ENCODE results near the gene GDI2. TPM values are rescaled to one million over a fixed set of nuclear protein-coding genes. Genes with fewer than 3 reads are reported as not detected.
"Not testable (repeated sequence)": the region's sequence is repeated elsewhere in the genome, so short reads cannot be mapped to it uniquely, and the experiment has no call there.

The GDI2 gene
- total RNA-seq, 1 donor from 2014 or later = 101 TPM

DNA sequence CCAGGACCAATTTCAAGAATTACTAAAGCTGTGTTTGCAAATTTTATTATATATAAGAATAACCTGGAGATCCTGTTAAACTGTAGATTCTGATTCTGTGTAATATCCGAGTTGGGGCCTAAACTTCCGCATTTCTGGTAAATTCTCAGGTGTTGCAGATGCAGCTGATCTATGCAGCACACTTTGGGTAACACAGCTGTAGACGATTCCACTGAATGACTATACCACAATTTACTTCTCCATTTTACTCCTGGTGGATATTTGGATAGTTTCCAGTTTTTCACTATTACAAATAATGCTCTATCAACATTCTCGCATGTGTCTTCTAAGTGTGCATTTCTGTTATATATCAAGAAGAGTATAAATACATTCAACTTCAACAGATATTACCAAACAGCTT lies 7.5 kb downstream of the GDI2 start:
- intact Hi-C loops (cut with DNase I) = no loop called here
- no peak for DNase-seq
- ATAC-seq (ENCODE audit: poor library complexity) = no peak

DNA sequence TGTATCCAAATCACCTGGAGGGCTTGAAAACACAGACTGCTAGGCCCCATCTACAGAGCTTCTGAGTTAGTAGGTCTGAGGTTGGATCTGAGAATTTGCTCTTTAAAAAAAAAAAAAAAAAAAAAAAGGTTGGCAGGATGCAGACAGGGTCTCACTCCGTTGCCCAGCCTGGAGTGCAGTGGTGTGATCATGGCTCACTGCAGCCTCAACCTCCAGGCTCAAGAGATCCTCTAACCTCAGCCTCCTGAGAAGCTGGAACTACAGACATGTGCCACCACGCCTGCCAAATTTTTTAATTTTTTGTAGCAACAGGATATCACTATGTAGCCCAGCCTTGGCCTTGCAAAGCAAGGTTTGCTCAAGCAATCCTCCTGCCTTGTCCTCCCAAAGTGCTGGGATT lies 8.0 kb downstream of the GDI2 start:
- intact Hi-C loops (cut with DNase I) = no loop called here
- DNase-seq (no peak), ATAC-seq (ENCODE audit: poor library complexity) (no peak)

DNA sequence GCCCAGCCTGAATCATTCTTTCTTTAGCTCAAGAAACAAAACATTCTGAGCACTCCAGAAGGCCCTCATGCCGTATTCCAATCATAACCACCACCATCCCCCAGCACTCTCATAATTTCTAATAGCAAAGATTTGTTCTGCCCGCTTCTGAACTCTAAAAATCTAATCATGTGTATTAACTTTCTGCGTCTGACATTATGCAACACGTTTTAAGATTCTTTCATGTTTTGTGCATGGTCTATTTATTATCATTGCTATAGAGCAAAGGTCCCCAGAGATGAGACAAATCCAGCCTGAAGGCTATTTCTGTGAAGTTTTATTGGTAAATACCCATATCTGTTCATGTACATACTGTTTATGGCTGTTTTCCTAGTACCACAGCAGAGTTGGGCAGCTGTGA lies 8.8 kb downstream of the GDI2 start:
- DNase-seq (no peak), ATAC-seq (ENCODE audit: poor library complexity) (no peak)
- intact Hi-C loops (cut with DNase I) = no loop called here

DNA sequence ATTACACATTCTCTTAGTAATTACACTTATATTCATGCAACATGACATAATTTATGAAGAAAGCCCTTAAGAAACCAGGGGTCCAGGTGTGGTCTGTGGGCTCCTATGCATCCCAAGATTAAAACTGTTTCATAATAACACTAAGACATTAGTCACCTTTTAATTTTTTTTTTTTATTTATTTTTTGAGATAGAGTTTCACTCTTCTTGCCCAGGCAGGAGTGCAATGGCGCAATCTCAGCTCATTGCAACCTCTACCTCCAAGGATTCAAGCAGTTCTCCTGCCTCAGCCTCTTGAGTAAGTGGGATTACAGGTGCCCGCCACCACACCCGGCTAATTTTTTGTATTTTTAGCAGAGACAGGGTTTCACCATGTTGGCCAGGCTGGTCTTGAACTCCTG lies 12.5 kb downstream of the GDI2 start:
- DNase-seq = no peak
- ATAC-seq (ENCODE audit: poor library complexity) = no peak
- intact Hi-C loops (cut with DNase I) = no loop called here

DNA sequence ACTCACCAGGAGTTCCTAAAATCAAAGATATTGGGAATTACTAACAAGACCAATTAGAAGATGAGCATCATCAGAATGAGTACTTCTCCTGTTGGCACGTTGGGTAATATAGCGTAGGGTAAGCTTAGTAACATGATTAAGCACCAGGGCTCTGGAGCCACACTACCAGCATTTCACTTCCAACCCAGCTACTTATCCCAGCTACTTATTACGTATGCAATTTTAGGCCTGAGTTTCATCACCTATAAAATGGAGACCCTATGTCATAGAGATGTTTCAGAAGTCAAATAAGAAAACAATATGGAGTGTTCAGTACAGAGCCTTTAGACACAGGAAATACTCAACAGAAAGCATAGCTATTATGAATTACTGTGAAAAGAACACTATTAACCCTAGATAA lies 19.0 kb downstream of the GDI2 start:
- intact Hi-C loops (cut with DNase I) = no loop called here
- no peak for ATAC-seq (ENCODE audit: poor library complexity)
- no peak for DNase-seq

DNA sequence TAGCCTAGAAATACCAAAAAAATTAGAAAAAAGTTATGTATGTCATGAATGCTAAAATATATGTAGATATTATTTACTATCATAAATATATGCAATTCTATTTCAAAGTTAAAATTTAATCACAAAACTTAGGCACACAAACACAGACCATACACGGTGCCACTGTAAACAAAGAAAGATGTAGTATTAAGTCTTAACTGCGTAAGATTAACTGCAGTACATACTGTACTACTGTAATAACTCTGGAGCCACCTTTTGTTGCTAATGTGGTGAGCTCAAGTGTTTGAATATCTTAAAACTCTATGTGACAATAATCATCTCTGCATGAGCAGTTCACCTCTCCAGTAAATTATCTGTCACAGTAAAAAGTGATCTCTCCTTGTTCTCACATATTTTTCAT lies 23.6 kb downstream of the GDI2 start:
- DNase-seq (no peak), ATAC-seq (ENCODE audit: poor library complexity) (no peak)
- intact Hi-C loops (cut with DNase I) = no loop called here

DNA sequence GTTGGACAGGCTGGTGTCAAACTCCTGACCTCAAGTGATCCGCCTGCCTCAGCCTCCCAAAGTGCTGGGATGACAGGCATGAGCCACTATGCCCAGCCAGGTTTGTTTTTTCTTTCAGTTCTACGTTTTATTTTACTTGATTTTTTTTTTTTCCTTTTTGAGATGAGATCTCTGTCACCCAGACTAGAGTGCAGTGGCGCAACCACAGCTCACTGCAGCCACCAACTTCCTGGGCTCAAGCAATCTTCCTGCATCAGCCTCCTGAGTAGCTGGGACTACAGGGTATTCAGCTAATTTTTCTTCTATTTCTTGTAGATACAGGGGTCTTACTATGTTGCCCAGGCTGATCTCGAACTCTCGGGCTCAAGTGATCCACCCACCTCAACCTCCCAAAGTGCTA lies 24.3 kb downstream of the GDI2 start:
- intact Hi-C loops (cut with DNase I) = no loop called here
- DNase-seq (no peak), ATAC-seq (ENCODE audit: poor library complexity) (no peak)

DNA sequence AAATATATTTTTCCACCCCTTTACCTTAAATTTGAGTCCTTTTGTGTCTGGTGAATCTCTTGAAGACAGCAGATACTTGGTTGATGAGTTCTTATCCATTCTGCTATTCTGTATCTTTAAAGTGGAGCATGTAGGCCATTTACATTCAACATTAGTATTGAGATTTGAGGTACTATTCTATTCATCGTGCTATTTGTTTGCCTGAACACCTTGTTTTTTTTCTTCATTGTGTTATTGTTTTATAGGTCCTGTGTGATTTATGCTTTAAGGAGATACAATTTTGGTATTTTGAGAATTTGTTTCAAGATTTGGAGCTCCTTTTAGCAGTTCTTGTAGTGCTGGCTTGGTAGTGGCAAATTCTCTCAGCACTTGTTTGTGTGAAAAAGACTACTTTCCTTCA lies 29.9 kb downstream of the GDI2 start:
- no peak for ATAC-seq (ENCODE audit: poor library complexity)
- intact Hi-C loops (cut with DNase I) = no loop called here
- no peak for DNase-seq

DNA sequence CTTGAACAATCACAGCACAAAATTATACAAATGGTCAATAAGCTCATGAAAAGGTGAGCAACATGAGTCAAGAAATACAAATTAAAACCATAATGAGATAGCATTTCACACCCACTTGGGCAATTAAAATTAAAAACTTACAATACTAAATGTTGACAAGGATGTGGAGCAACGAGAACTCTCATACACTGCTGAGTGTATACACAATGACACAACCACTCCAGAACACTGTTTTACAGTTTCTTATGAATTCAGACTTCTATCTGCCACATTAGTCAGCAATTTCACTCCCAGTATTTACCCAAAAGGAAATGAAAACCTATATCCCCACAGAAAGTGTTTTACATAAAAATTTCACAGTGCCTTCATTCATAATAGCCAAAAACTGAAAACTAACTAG lies 31.1 kb downstream of the GDI2 start:
- ATAC-seq (ENCODE audit: poor library complexity) = no peak
- intact Hi-C loops (cut with DNase I) = no loop called here
- DNase-seq = no peak

DNA sequence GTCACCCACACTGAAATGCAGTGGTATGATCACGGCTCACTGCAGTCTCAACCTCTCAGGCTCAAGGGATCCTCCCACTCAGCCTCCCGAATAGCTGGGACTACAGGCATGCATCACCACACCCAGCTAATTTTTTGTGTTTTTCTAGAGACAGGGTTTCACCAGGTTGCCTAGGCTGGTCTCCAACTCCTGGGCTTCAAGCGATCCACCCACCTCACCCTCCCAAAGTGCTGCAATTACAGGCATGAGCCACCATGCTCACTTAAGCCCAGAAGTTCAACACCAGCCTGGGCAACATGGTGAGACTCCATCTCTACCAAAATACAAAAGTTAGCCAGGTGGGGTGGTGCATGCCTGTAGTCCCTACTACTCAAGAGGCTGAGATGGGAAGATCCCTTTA lies 33.5 kb downstream of the GDI2 start:
- DNase-seq (no peak), ATAC-seq (ENCODE audit: poor library complexity) (no peak)
- intact Hi-C loops (cut with DNase I) = no loop called here

DNA sequence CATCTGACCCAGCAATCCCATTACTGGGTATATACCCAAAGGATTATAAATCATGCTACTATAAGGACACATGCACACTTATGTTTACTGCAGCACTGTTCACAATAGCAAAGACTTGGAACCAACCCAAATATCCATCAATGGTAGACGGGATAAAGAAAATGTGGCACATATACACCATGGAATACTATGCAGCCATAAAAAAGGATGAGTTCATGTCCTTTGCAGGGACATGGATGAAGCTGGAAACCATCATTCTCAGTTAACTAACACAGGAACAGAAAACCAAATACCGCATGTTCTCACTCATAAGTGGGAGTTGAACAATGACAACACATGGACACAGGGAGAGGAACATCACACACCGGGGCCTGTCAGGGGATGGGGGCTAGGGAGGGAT lies 35.5 kb downstream of the GDI2 start:
- intact Hi-C loops (cut with DNase I); DNase-seq; ATAC-seq (ENCODE audit: poor library complexity): not testable (repeated sequence)

DNA sequence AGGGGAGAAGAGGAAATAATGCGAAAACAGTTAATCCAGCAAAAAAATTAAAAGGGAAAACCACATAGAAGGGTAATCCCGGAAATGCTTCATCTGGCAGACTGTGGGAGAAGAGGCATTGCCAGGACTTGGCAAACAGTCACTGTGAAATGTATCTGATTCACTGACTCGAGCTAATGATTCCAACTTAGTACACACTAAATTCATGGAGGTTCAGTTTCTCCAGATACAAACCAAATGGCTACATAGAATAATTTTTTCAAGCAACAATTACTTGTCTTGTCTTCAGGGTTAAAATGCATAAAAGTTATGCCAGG lies 36.4 kb downstream of the GDI2 start:
- ATAC-seq (ENCODE audit: poor library complexity) = no peak
- intact Hi-C loops (cut with DNase I) = no loop called here
- no peak for DNase-seq

DNA sequence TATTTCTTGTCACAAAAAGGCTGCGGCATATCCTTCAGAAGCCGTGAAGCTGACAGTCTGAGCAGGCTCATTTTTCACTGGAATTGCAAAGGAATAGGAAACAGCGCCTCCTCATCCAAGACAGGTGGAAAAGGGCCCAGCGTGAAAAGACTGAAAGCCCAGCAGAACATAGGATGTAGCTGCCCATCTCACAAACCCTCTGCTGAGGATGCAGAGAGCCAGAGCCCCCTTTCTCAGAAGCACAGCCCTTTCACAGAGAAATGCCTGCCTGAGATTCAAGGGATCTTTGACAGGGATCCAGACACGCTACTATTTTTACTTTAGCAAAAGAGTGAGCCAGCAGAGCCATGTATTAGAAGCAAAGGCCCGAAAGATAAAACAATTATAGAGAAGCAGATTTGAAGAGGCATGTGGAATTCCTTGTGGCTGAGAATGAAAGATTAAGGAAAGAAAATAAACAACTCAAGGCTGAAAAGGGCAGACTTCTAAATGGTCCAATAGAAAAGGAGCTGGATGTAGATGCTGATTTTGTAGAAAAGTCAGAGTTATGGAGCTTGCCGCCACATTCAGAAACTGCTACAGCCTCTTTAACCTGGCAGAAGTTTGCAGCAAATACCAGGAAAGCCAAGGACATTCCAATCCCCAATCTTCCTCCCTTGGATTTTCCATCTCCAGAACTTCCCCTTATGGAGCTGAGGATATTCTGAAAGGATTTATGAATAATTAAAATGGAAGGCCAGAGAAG lies 36.9 kb downstream of the GDI2 start:
- DNase-seq (no peak), ATAC-seq (ENCODE audit: poor library complexity) (peak; percentile 65)
- intact Hi-C loops (cut with DNase I) = no loop called here

DNA sequence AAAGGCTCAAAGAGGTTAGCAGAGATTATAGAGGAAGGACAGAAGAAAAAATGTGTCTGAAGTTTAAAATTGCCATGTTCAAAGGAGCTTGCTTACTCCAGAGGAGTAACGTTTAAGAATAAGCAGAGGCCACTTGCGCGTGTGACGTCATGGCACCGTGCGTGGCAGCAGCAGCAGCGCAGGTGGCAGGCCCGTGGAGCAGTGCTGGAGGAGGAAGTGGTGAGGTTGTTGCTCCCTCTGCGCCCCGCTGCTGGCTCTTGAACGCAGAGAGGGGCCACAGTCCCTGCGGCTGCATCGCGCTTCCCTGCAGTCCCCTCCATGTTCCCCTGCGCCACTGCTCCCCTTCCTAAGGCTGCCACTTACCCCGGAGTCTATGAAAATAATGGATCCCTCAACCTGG lies 37.5 kb downstream of the GDI2 start:
- ATAC-seq (ENCODE audit: poor library complexity) (peak; percentile 48), DNase-seq (peak; percentile 69)
- intact Hi-C loops (cut with DNase I) = no loop called here

DNA sequence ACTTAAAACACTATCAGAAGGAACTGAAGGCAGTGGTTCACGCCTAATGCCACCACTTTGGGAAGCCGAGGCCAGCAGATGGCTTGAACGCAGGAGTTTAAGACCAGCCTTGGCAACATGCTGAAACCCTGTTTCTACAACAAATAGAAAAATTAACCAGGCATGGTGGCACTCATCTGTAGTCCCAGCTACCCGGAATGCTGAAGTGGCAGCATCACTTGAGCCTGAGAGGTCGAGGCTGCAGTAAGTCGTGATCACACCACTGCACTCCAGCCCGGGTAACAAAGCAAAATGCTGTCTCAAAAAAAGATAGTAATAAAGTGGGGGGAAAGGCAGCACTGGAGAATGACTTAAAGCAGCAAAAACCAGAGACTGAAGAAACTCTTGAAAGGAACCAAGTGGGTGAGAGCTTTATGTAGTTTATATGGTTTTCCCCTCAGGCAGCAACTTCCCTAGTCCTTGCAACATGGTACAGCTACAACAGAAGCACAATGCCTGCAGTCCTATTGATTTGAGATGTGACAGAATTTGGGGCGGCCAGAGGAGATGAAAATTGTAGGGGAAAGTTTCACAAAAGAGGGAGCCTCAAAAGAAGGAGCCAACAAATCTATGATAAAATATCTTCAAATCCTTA lies 38.1 kb downstream of the GDI2 start:
- ATAC-seq (ENCODE audit: poor library complexity) (peak; percentile 11), DNase-seq (no peak)
- intact Hi-C loops (cut with DNase I) = no loop called here

DNA sequence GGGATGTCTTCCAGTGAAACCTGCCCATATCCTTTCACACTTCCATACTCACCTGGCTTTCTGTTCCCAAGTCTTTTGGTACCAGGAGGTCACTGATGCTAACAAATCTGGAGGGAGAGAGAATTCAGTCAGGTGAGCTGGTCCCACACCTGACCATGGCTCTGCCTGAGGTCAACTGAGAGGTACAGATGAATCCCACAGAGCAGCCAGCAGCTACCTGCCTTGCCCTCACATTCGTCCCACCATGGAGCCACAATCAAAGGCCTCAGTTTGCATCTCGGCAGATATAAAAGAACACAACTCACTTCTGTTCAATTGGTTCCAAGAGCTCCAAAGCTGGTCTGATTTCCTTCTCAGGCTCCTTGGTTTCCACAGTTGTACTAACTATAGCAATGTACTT lies 47.0 kb downstream of the GDI2 start:
- intact Hi-C loops (cut with DNase I) = no loop called here
- no peak for ATAC-seq (ENCODE audit: poor library complexity)
- DNase-seq = no peak

DNA sequence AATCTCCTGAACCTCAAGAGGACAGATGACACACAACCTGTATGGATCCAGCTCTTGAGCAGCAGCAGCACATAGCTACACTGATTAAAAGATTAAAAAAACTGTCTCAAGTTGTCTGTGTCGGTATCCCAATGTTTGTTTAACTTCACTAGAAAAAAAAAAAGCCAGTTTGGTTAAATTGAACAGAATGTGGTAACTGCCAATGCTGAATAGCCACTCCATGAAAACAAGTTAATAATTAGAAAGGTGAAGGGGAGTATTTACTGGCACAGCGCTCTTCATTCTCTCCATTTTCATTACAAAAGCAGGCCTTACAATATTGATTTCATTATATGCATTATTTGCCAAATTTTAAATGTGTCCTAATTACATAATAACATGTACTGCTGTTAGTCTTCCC lies 47.6 kb downstream of the GDI2 start:
- ATAC-seq (ENCODE audit: poor library complexity) (no peak), DNase-seq (no peak)
- intact Hi-C loops (cut with DNase I) = no loop called here

DNA sequence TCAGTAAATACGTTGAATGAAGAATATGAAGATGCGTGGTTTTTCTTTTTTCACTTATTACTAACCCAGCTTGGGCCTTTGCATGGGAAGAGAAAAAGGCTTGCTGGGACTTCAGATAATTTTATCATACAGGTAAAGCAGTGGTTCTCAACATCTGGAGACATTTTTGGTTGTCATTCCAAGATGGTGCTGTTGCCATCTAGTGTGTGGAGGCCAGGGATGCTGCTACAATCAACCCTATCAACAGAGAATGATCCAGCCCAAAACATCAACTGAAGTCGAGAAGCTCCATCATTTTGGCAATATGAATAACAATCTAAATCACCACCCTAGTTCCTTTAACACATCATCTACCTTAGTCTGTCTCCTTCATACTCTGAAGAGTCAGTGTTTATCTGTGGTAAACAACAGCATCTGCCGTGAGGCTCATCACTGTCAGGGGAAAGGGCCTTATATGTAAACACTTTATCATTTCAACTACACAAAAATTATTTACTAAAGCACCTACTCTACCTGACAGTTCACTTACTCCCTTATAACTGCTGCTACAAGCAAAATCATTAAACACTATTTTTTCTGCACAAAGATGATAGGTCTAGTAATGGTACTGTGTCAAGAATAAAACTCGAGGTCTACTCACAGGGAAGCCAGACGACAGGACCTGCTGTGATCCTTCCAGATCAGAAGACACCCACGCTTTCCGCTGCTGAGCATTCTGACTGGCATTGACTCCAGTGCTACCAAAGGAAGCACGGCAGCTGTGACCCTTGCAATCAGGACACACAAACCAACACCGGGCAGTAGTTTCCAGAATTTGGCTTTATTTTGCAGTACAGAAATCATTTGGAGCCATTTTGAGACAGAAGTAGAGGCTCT lies 48.6 kb downstream of the GDI2 start:
- DNase-seq (no peak), ATAC-seq (ENCODE audit: poor library complexity) (no peak)
- intact Hi-C loops (cut with DNase I) = no loop called here

DNA sequence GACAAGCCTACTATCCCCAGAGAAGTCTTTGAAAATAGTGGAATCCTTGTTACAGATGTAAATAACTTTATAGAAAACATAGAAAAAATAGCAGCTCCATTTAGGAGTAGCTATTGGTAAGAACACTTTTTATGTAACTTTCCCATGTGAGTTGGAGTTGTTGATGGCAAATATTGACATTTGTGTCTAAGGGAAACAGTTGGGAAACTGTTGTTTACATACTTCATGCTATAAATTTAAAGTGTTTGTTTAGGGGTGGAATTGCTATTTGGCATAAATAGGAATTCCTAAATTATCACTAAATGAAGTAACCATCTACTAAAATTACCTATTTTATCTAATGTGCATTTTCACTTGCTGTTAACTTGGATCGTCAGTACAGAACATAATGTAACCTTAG lies 50.7 kb downstream of the GDI2 start:
- ATAC-seq (ENCODE audit: poor library complexity) = no peak

DNA sequence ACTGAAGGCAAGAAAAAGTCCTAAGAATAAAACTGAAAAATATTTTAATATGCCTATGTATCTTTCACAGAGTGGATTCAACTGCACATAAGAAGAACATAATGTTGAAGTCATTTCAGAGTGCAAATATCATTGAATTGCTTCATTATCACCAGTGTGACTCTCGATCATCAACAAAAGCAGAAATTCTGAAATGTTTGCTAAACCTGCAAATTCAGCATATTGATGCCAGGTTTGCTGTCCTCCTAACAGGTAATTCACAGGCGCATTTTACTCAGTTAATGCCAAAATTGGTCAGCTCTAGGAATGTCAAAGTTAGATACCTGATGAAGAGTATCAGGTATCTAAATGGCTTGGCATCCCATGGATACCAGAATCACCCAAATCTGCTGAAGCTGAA lies 52.0 kb downstream of the GDI2 start:
- no peak for DNase-seq
- no peak for ATAC-seq (ENCODE audit: poor library complexity)
- intact Hi-C loops (cut with DNase I) = no loop called here

More for the DNA sequence above, 50.7 kb downstream of the GDI2 start:
- no peak for DNase-seq
- intact Hi-C loops (cut with DNase I) = no loop called here

Measured in Right ventricle myocardium superior (tissue), 1 donor.